ENCODE measurements around the gene TEX51.

DNA sequence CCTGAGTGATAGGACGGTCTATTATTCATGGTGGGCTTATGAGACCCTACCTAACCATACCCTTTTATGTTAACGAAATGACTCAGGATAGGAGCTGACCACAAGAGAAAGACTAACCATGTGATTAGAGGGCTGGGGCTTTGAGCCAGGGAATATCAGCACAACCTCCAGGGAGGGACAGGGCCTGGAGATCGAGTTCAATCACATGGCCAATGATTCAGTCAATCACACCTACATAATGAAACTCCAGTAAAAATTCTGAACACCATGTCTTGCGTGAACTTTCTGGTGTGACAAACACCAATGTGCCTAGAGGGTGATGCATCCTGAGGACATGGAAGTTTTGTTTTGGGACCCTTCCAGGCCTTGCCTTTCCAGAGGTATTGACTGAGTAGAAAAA, 2.2 kb upstream of the TEX51 start:
- TF ChIP-seq CBX3 (IDR thresholded peaks at IDR 0.05; ENCODE audit: low read depth): no peak
- no peak for TF ChIP-seq SRF (IDR thresholded peaks at IDR 0.05; ENCODE audit: low read depth)
- TF ChIP-seq CTCF (IDR thresholded peaks at IDR 0.05 in 2 of 3, conservative IDR thresholded peaks at IDR 0.05 in 1 of 3; ENCODE audit: borderline replicate concordance in 1 of 3, insufficient read depth in 1 of 3, low read depth in 2 of 3, low read length in 2 of 3): no peak
- no peak for TF ChIP-seq YY1 (IDR thresholded peaks at IDR 0.05; ENCODE audit: extremely low read depth, insufficient replicate concordance, low read depth, low read length)
- no peak for TF ChIP-seq ZFX (IDR thresholded peaks at IDR 0.05)
- TF ChIP-seq POLR2A (IDR thresholded peaks at IDR 0.05; ENCODE audit: borderline replicate concordance, extremely low read depth, insufficient read depth, insufficient read length): no peak
- no peak for TF ChIP-seq SP1 (IDR thresholded peaks at IDR 0.05; ENCODE audit: low read depth)
- TF ChIP-seq RAD21 (IDR thresholded peaks at IDR 0.05; ENCODE audit: low read depth): no peak
- no peak for TF ChIP-seq POLR2AphosphoS5 (IDR thresholded peaks at IDR 0.05; ENCODE audit: low read depth, low read length)
- no peak for TF ChIP-seq ZNF274 (IDR thresholded peaks at IDR 0.05; ENCODE audit: low read depth, low read length)
- TF ChIP-seq MAX (IDR thresholded peaks at IDR 0.05): no peak
- TF ChIP-seq EZH2 (IDR thresholded peaks at IDR 0.05): no peak
- no peak for TF ChIP-seq SIN3A (IDR thresholded peaks at IDR 0.05; ENCODE audit: low read depth)
- no peak for TF ChIP-seq EGR1 (IDR thresholded peaks at IDR 0.05; ENCODE audit: low read depth)

Data from HCT116 (cell line).